ENCODE measurements around the gene C19orf67.

Gene C19orf67

GRCh38 chr19:14085309-14085995 is at the start of gene C19orf67:
Gene C19orf67 (minus strand): TSS chr19:14085783. CDS start chr19:14085627, 156 bp downstream.
- no peak within 1 kb of the TSS for H3K4me3 ChIP-seq (ENCODE audit: low read depth, low read length)
- no peak for DNase-seq (ENCODE audit: low read depth)
- TF ChIP-seq CTCF (IDR thresholded peaks at IDR 0.05; ENCODE audit: control insufficient read depth, extremely low read depth, insufficient read depth): no peak

GRCh38 chr19:14135355-14135754 is 49.8 kb upstream of the C19orf67 start:
- DNase-seq (ENCODE audit: low read depth): no peak
- no peak for TF ChIP-seq CTCF (IDR thresholded peaks at IDR 0.05; ENCODE audit: control insufficient read depth, extremely low read depth, insufficient read depth)
- H3K4me3 ChIP-seq (ENCODE audit: low read depth, low read length): peak overlapping the region; percentile 85

GRCh38 chr19:14127929-14128509 is 42.4 kb upstream of the C19orf67 start:
- TF ChIP-seq CTCF (IDR thresholded peaks at IDR 0.05; ENCODE audit: control insufficient read depth, extremely low read depth, insufficient read depth): no peak
- no peak overlapping the region for H3K4me3 ChIP-seq (ENCODE audit: low read depth, low read length)
- DNase-seq (ENCODE audit: low read depth): no peak

GRCh38 chr19:14127176-14127575 is 41.6 kb upstream of the C19orf67 start:
- no peak for DNase-seq (ENCODE audit: low read depth)
- TF ChIP-seq CTCF (IDR thresholded peaks at IDR 0.05; ENCODE audit: control insufficient read depth, extremely low read depth, insufficient read depth): no peak
- H3K4me3 ChIP-seq (ENCODE audit: low read depth, low read length): no peak overlapping the region

- H3K4me3 ChIP-seq (ENCODE audit: low read depth, low read length): no peak overlapping the region
- TF ChIP-seq CTCF (IDR thresholded peaks at IDR 0.05; ENCODE audit: control insufficient read depth, extremely low read depth, insufficient read depth): no peak
- no peak for DNase-seq (ENCODE audit: low read depth)
Observed at GRCh38 chr19:14122924-14123323, 37.3 kb upstream of the C19orf67 start.

- H3K4me3 ChIP-seq (ENCODE audit: low read depth, low read length): no peak overlapping the region
- DNase-seq (ENCODE audit: low read depth): no peak
- TF ChIP-seq CTCF (IDR thresholded peaks at IDR 0.05; ENCODE audit: control insufficient read depth, extremely low read depth, insufficient read depth): no peak
Observed at GRCh38 chr19:14120497-14120780, 34.9 kb upstream of the C19orf67 start.

Data from LNCaP clone FGC (cell line).